Measurements from ENCODE around the gene KRTAP4-7. TPM values are rescaled to one million over a fixed set of nuclear protein-coding genes. Genes with fewer than 3 reads are reported as not detected.
"Not testable (repeated sequence)": the region's sequence is repeated elsewhere in the genome, so short reads cannot be mapped to it uniquely, and the experiment has no call there.

The KRTAP4-7 gene
- total and polyA plus RNA-seq, 5 donors from 2014 or later = not detected

- H3K27ac ChIP-seq (ENCODE audit: insufficient read depth, low read length, poor library complexity, severe bottlenecking) = no peak overlapping the region
- Mint-ChIP-seq H3K36me3 (no peaks in the 10 kb centered on the region), H3K4me3 (no peak overlapping the region), H3K27ac (no peak overlapping the region), H3K4me1 (peaks cover 7 to 46% (median 16%) of the 10 kb centered on the region in 4 donors), H3K9me3 (peaks cover 0 to 4% (median 0%) of the 10 kb centered on the region in 7 donors), H3K27me3 (peaks cover 50% of the 10 kb centered on the region)
- ATAC-seq (ENCODE audit: low read depth in 2 of 2) (no peak), DNase-seq (no peak)
- no peaks in the 10 kb centered on the region for H3K36me3 ChIP-seq (ENCODE audit: control insufficient read depth, insufficient read depth, low read length)
- no peak overlapping the region for H3K4me3 ChIP-seq (ENCODE audit: low read depth, low read length)
- peaks cover 0 to 1% of the 10 kb centered on the region in 2 experiments for H3K9me3 ChIP-seq (ENCODE audit: control insufficient read depth in 2 of 2, low read length in 2 of 2)
- H3K27me3 ChIP-seq (ENCODE audit: control insufficient read depth, insufficient read depth, low read length) = peaks cover 5% of the 10 kb centered on the region
- H3K4me1 ChIP-seq (ENCODE audit: control insufficient read depth, insufficient read depth, low read length, poor library complexity, severe bottlenecking) = peaks cover 9% of the 10 kb centered on the region
Observed at GRCh38 chr17:41121742-41122141, 37.8 kb downstream of the KRTAP4-7 start.

GRCh38 chr17:41123292-41123990 lies 39.5 kb downstream of the KRTAP4-7 start:
- DNase-seq; H3K9me3 Mint-ChIP-seq; H3K27me3 ChIP-seq (ENCODE audit: control insufficient read depth, insufficient read depth, low read length); H3K4me1 ChIP-seq (ENCODE audit: control insufficient read depth, insufficient read depth, low read length, poor library complexity, severe bottlenecking); H3K4me3 ChIP-seq (ENCODE audit: low read depth, low read length); ATAC-seq (ENCODE audit: low read depth in 2 of 2); H3K36me3 Mint-ChIP-seq; H3K27ac ChIP-seq (ENCODE audit: insufficient read depth, low read length, poor library complexity, severe bottlenecking); H3K9me3 ChIP-seq (ENCODE audit: control insufficient read depth in 2 of 2, low read length in 2 of 2); H3K36me3 ChIP-seq (ENCODE audit: control insufficient read depth, insufficient read depth, low read length): not testable (repeated sequence)
- Mint-ChIP-seq H3K4me3 (peak overlapping the region in 2 of 4 donors; percentile 13 to 62), H3K4me1 (peaks cover 7 to 43% (median 16%) of the 10 kb centered on the region in 4 donors), H3K27me3 (peaks cover 38% of the 10 kb centered on the region), H3K27ac (peak overlapping the region in 2 of 3 donors; percentile 6 to 20)

- ATAC-seq (ENCODE audit: low read depth in 2 of 2); H3K27me3 ChIP-seq (ENCODE audit: control insufficient read depth, insufficient read depth, low read length); H3K27ac ChIP-seq (ENCODE audit: insufficient read depth, low read length, poor library complexity, severe bottlenecking); H3K4me3 ChIP-seq (ENCODE audit: low read depth, low read length); H3K9me3 Mint-ChIP-seq; H3K36me3 ChIP-seq (ENCODE audit: control insufficient read depth, insufficient read depth, low read length); H3K4me1 ChIP-seq (ENCODE audit: control insufficient read depth, insufficient read depth, low read length, poor library complexity, severe bottlenecking); H3K9me3 ChIP-seq (ENCODE audit: control insufficient read depth in 2 of 2, low read length in 2 of 2); DNase-seq; H3K36me3 Mint-ChIP-seq: not testable (repeated sequence)
- Mint-ChIP-seq H3K27me3 (peaks cover 38% of the 10 kb centered on the region), H3K4me3 (peak within 1 kb of the TSS in 2 of 4 donors; percentile 13 to 62), H3K27ac (peak within 1 kb of the TSS in 2 of 3 donors; percentile 20 to 29), H3K4me1 (peaks cover 7 to 43% (median 16%) of the 10 kb centered on the region in 4 donors)
Observed at GRCh38 chr17:41123991-41124371, 40.0 kb downstream of the KRTAP4-7 start, which contains the start of gene KRTAP4-12. KRTAP4-12 (minus strand) TSS chr17:41124182; CDS start chr17:41124122, 60 bp downstream.

GRCh38 chr17:41125064-41125463 lies 41.1 kb downstream of the KRTAP4-7 start:
- Mint-ChIP-seq H3K27me3 (peaks cover 36% of the 10 kb centered on the region), H3K4me1 (peaks cover 5 to 45% (median 13%) of the 10 kb centered on the region in 4 donors), H3K4me3 (no peak overlapping the region), H3K36me3 (no peaks in the 10 kb centered on the region), H3K9me3 (peaks cover 0 to 4% (median 0%) of the 10 kb centered on the region in 7 donors), H3K27ac (no peak overlapping the region)
- ATAC-seq (ENCODE audit: low read depth in 2 of 2) (no peak), DNase-seq (no peak)
- H3K36me3 ChIP-seq (ENCODE audit: control insufficient read depth, insufficient read depth, low read length) = no peaks in the 10 kb centered on the region
- H3K4me1 ChIP-seq (ENCODE audit: control insufficient read depth, insufficient read depth, low read length, poor library complexity, severe bottlenecking) = peaks cover 6% of the 10 kb centered on the region
- peaks cover 0 to 1% of the 10 kb centered on the region in 2 experiments for H3K9me3 ChIP-seq (ENCODE audit: control insufficient read depth in 2 of 2, low read length in 2 of 2)
- H3K27ac ChIP-seq (ENCODE audit: insufficient read depth, low read length, poor library complexity, severe bottlenecking) = no peak overlapping the region
- no peak overlapping the region for H3K4me3 ChIP-seq (ENCODE audit: low read depth, low read length)
- H3K27me3 ChIP-seq (ENCODE audit: control insufficient read depth, insufficient read depth, low read length) = peaks cover 5% of the 10 kb centered on the region

- H3K9me3 Mint-ChIP-seq = no peaks in the 10 kb centered on the region
- H3K4me1 Mint-ChIP-seq = peaks cover 0 to 46% (median 8%) of the 10 kb centered on the region in 4 donors
- no peak overlapping the region for H3K4me3 Mint-ChIP-seq
- no peaks in the 10 kb centered on the region for H3K4me1 ChIP-seq (ENCODE audit: control insufficient read depth, insufficient read depth, low read length, poor library complexity, severe bottlenecking)
- H3K9me3 ChIP-seq (ENCODE audit: control insufficient read depth in 2 of 2, low read length in 2 of 2) = peaks cover 0 to 1% of the 10 kb centered on the region in 2 experiments
- no peak overlapping the region for H3K4me3 ChIP-seq (ENCODE audit: low read depth, low read length)
- no peak overlapping the region for H3K27ac ChIP-seq (ENCODE audit: insufficient read depth, low read length, poor library complexity, severe bottlenecking)
- peak overlapping the region in 2 of 3 donors; percentile 17 to 23 for H3K27ac Mint-ChIP-seq
- H3K36me3 ChIP-seq (ENCODE audit: control insufficient read depth, insufficient read depth, low read length) = no peaks in the 10 kb centered on the region
- ATAC-seq (ENCODE audit: low read depth in 2 of 2) = no peak
- H3K36me3 Mint-ChIP-seq = no peaks in the 10 kb centered on the region
- peaks cover 33% of the 10 kb centered on the region for H3K27me3 Mint-ChIP-seq
- H3K27me3 ChIP-seq (ENCODE audit: control insufficient read depth, insufficient read depth, low read length) = peaks cover 6% of the 10 kb centered on the region
- DNase-seq = no peak
Observed at GRCh38 chr17:41126412-41126811, 42.5 kb downstream of the KRTAP4-7 start.

- peaks cover 0 to 1% of the 10 kb centered on the region in 2 experiments for H3K9me3 ChIP-seq (ENCODE audit: control insufficient read depth in 2 of 2, low read length in 2 of 2)
Observed at GRCh38 chr17:41127371-41127770, 43.4 kb downstream of the KRTAP4-7 start.

GRCh38 chr17:41131979-41132378 lies 48.0 kb downstream of the KRTAP4-7 start:
- H3K4me1 Mint-ChIP-seq = peaks cover 0 to 42% (median 6%) of the 10 kb centered on the region in 4 donors
- ATAC-seq (ENCODE audit: low read depth in 2 of 2) (no peak), DNase-seq (no peak)
- Histone ChIP-seq H3K36me3 (ENCODE audit: control insufficient read depth, insufficient read depth, low read length) (no peaks in the 10 kb centered on the region), H3K9me3 (ENCODE audit: control insufficient read depth in 2 of 2, low read length in 2 of 2) (no peaks in the 10 kb centered on the region), H3K4me1 (ENCODE audit: control insufficient read depth, insufficient read depth, low read length, poor library complexity, severe bottlenecking) (peaks cover 3% of the 10 kb centered on the region), H3K27ac (ENCODE audit: insufficient read depth, low read length, poor library complexity, severe bottlenecking) (no peak overlapping the region), H3K4me3 (ENCODE audit: low read depth, low read length) (no peak overlapping the region), H3K27me3 (ENCODE audit: control insufficient read depth, insufficient read depth, low read length) (peaks cover 2% of the 10 kb centered on the region)
- H3K27ac Mint-ChIP-seq = peak overlapping the region in 1 of 3 donors; percentile 32
- peaks cover 25% of the 10 kb centered on the region for H3K27me3 Mint-ChIP-seq
- H3K36me3 Mint-ChIP-seq = no peaks in the 10 kb centered on the region
- H3K4me3 Mint-ChIP-seq = no peak overlapping the region
- peaks cover 0 to 5% (median 0%) of the 10 kb centered on the region in 7 donors for H3K9me3 Mint-ChIP-seq

More at GRCh38 chr17:41127371-41127770, 43.4 kb downstream of the KRTAP4-7 start:
- peaks cover 0 to 55% (median 10%) of the 10 kb centered on the region in 4 donors for H3K4me1 Mint-ChIP-seq
- no peak overlapping the region for H3K4me3 Mint-ChIP-seq
- peaks cover 2% of the 10 kb centered on the region for H3K27me3 ChIP-seq (ENCODE audit: control insufficient read depth, insufficient read depth, low read length)
- no peak overlapping the region for H3K27ac Mint-ChIP-seq
- peaks cover 40% of the 10 kb centered on the region for H3K27me3 Mint-ChIP-seq
- H3K4me3 ChIP-seq (ENCODE audit: low read depth, low read length) = no peak overlapping the region
- no peaks in the 10 kb centered on the region for H3K9me3 Mint-ChIP-seq
- H3K36me3 Mint-ChIP-seq = no peaks in the 10 kb centered on the region
- ATAC-seq (ENCODE audit: low read depth in 2 of 2) (no peak), DNase-seq (no peak)
- H3K36me3 ChIP-seq (ENCODE audit: control insufficient read depth, insufficient read depth, low read length) = no peaks in the 10 kb centered on the region
- H3K4me1 ChIP-seq (ENCODE audit: control insufficient read depth, insufficient read depth, low read length, poor library complexity, severe bottlenecking) = no peaks in the 10 kb centered on the region
- H3K27ac ChIP-seq (ENCODE audit: insufficient read depth, low read length, poor library complexity, severe bottlenecking) = no peak overlapping the region
